Measurements from ENCODE around the gene LRRC23. TPM values are rescaled to one million over a fixed set of nuclear protein-coding genes. Genes with fewer than 3 reads are reported as not detected.

Gene LRRC23
- 7.7 and 8.8 TPM in 2 replicates for total RNA-seq

- peak; percentile 87 for DNase-seq
- H3K27ac Mint-ChIP-seq: no peak within 1 kb of the TSS
- H3K9me3 Mint-ChIP-seq: no peaks in the 10 kb centered on the region
- no peaks in the 10 kb centered on the region for H3K27me3 Mint-ChIP-seq
- CTCF ChIA-PET: interaction anchor here (0.7 to 2.2 kb wide), 4 partner anchors 10 to 32 kb away, joined by 3 to 7 read pairs (median 3); partner anchors contain the start of genes ENO2 and SPSB2
- TF ChIP-seq, protein P1, sequence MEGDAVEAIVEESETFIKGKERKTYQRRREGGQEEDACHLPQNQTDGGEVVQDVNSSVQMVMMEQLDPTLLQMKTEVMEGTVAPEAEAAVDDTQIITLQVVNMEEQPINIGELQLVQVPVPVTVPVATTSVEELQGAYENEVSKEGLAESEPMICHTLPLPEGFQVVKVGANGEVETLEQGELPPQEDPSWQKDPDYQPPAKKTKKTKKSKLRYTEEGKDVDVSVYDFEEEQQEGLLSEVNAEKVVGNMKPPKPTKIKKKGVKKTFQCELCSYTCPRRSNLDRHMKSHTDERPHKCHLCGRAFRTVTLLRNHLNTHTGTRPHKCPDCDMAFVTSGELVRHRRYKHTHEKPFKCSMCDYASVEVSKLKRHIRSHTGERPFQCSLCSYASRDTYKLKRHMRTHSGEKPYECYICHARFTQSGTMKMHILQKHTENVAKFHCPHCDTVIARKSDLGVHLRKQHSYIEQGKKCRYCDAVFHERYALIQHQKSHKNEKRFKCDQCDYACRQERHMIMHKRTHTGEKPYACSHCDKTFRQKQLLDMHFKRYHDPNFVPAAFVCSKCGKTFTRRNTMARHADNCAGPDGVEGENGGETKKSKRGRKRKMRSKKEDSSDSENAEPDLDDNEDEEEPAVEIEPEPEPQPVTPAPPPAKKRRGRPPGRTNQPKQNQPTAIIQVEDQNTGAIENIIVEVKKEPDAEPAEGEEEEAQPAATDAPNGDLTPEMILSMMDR (IDR thresholded peaks at IDR 0.05): no peak
- H3K36me3 Mint-ChIP-seq (ENCODE audit: low read depth): no peaks in the 10 kb centered on the region
- intact Hi-C loops (cut with micrococcal nuclease): loop anchor here (1.0 kb wide), 6 partner anchors 10 to 285 kb away; partner anchors contain the start of genes ENO2, PEX5, SPSB2 and USP5
- ATAC-seq (ENCODE audit: low read depth): peak; percentile 98
- no peak within 1 kb of the TSS for H3K4me3 Mint-ChIP-seq
- H3K4me1 Mint-ChIP-seq: peaks cover 6% of the 10 kb centered on the region
- POLR2A ChIA-PET: interaction anchor here (0.6 to 3.3 kb wide), 8 partner anchors 10 to 1026 kb away, joined by 5 to 19 read pairs (median 7); partner anchors contain the start of genes ATN1, ENO2, MLF2 and SPSB2
Measured at GRCh38 chr12:6904280-6905276, at the start of gene LRRC23. TSS of gene LRRC23 (plus strand) at chr12:6904822. CDS start at chr12:6905634, 812 bp downstream.

GRCh38 chr12:6855322-6855721 lies 49.3 kb upstream of the LRRC23 start:
- DNase-seq: no peak
- ChIA-PET CTCF (no interaction called here), POLR2A (interaction anchor here (7.5 kb wide), 1 partner anchor 14 kb away, joined by 190 read pairs; the partner anchor contains the start of genes SPSB2 and TPI1)
- H3K4me1 Mint-ChIP-seq: peaks cover 20% of the 10 kb centered on the region
- no peak for ATAC-seq (ENCODE audit: low read depth)
- peaks cover 59% of the 10 kb centered on the region for H3K36me3 Mint-ChIP-seq (ENCODE audit: low read depth)
- no peak overlapping the region for H3K27ac Mint-ChIP-seq
- intact Hi-C loops (cut with micrococcal nuclease): no loop called here
- TF ChIP-seq, protein P1 (IDR thresholded peaks at IDR 0.05): no peak
- H3K4me3 Mint-ChIP-seq: no peak overlapping the region
- no peaks in the 10 kb centered on the region for H3K9me3 Mint-ChIP-seq
- H3K27me3 Mint-ChIP-seq: no peaks in the 10 kb centered on the region

- intact Hi-C loops (cut with micrococcal nuclease): no loop called here
- Mint-ChIP-seq H3K9me3 (no peaks in the 10 kb centered on the region), H3K36me3 (ENCODE audit: low read depth) (peaks cover 83% of the 10 kb centered on the region), H3K27ac (no peak overlapping the region), H3K4me1 (peaks cover 2% of the 10 kb centered on the region), H3K27me3 (no peaks in the 10 kb centered on the region), H3K4me3 (no peak overlapping the region)
- DNase-seq (no peak), ATAC-seq (ENCODE audit: low read depth) (no peak)
- TF ChIP-seq, protein P1 (IDR thresholded peaks at IDR 0.05): no peak
- ChIA-PET CTCF (no interaction called here), POLR2A (interaction anchor here (0.6 to 1.4 kb wide), 2 partner anchors 9 to 119 kb away, joined by 3 to 4 read pairs; partner anchors contain the start of gene TPI1)
Measured at GRCh38 chr12:6858799-6859198, 45.8 kb upstream of the LRRC23 start.

DNA sequence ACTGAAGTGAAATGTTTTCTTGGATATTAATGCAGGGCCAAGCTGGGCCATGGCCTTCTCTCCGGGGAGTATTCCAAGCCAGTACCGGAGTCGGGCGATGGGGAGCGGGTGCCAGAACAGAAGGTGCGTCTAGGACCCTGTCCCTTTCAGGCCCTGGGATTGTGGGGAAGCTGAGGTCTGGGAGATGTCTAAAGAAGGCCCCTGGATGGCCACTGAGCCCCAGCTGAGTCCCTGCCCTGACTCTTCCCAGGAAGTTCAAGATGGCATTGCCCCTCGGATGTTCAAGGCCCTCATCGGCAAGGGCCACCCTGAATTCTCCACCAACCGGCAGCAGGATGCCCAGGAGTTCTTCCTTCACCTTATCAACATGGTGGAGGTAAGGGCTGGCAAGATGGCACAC lies 44.5 kb upstream of the LRRC23 start:
- H3K9me3 Mint-ChIP-seq: no peaks in the 10 kb centered on the region
- ChIA-PET CTCF (interaction anchor here (1.2 kb wide), 1 partner anchor 31 kb away, joined by 3 read pairs; no protein-coding TSS in a partner anchor), POLR2A (interaction anchor here (0.8 kb wide), 1 partner anchor 9 kb away, joined by 3 read pairs; the partner anchor contains the start of gene CDCA3)
- TF ChIP-seq, protein P1 (IDR thresholded peaks at IDR 0.05): no peak
- H3K27ac Mint-ChIP-seq: no peak overlapping the region
- intact Hi-C loops (cut with micrococcal nuclease): no loop called here
- H3K4me3 Mint-ChIP-seq: no peak overlapping the region
- ATAC-seq (ENCODE audit: low read depth): no peak
- H3K36me3 Mint-ChIP-seq (ENCODE audit: low read depth): peaks cover 92% of the 10 kb centered on the region
- no peaks in the 10 kb centered on the region for H3K27me3 Mint-ChIP-seq
- DNase-seq: no peak
- H3K4me1 Mint-ChIP-seq: no peaks in the 10 kb centered on the region

DNA sequence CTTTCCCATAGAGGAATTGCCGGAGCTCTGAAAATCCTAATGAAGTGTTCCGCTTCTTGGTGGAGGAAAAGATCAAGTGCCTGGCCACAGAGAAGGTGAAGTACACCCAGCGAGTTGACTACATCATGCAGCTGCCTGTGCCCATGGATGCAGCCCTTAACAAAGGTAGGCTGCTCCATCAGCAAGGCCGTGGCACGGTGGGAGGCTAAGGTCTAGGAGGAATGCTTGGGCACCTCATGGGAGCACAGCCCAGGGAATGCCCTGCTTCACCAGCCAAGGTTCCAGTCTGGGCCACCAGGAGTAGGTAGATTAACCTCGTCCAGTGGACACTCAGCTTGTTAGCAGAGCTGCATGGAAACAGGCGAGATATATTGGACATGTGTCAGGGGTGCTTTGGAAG lies 43.7 kb upstream of the LRRC23 start:
- TF ChIP-seq, protein P1 (IDR thresholded peaks at IDR 0.05): no peak
- no peaks in the 10 kb centered on the region for H3K4me1 Mint-ChIP-seq
- ChIA-PET POLR2A (interaction anchor here (1.8 kb wide), 1 partner anchor 9 kb away, joined by 6 read pairs; the partner anchor contains the start of gene USP5), CTCF (no interaction called here)
- intact Hi-C loops (cut with micrococcal nuclease): no loop called here
- H3K4me3 Mint-ChIP-seq: no peak overlapping the region
- H3K9me3 Mint-ChIP-seq: no peaks in the 10 kb centered on the region
- no peak for ATAC-seq (ENCODE audit: low read depth)
- no peaks in the 10 kb centered on the region for H3K27me3 Mint-ChIP-seq
- peaks cover 92% of the 10 kb centered on the region for H3K36me3 Mint-ChIP-seq (ENCODE audit: low read depth)
- no peak overlapping the region for H3K27ac Mint-ChIP-seq
- DNase-seq: no peak
